Measurements from ENCODE around the gene KRTAP5-1.

DNA sequence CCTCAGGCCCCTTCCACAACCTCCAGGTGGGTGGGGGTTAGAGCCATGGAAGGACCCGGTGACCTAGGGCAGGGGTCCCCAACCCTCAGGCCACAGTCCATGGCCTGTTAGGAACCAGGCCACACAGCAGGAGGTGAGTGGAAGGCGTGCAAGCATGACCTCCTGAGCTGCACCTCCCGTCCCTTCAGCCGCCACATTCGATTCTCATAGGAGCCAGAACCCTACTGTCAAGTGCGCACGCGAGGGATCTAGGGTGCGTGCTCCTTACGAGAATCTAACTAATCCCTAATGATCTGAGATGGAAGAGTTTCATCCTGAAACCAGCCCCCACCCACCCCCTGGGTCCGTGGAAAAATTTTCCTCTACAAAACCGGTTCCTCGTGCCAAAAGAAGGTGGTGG lies 40.5 kb upstream of the KRTAP5-1 start:
- TF ChIP-seq, protein P1, sequence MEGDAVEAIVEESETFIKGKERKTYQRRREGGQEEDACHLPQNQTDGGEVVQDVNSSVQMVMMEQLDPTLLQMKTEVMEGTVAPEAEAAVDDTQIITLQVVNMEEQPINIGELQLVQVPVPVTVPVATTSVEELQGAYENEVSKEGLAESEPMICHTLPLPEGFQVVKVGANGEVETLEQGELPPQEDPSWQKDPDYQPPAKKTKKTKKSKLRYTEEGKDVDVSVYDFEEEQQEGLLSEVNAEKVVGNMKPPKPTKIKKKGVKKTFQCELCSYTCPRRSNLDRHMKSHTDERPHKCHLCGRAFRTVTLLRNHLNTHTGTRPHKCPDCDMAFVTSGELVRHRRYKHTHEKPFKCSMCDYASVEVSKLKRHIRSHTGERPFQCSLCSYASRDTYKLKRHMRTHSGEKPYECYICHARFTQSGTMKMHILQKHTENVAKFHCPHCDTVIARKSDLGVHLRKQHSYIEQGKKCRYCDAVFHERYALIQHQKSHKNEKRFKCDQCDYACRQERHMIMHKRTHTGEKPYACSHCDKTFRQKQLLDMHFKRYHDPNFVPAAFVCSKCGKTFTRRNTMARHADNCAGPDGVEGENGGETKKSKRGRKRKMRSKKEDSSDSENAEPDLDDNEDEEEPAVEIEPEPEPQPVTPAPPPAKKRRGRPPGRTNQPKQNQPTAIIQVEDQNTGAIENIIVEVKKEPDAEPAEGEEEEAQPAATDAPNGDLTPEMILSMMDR (IDR thresholded peaks at IDR 0.05; ENCODE audit: insufficient read depth, low read length, poor library complexity, severe bottlenecking) = no peak
- no peak for TF ChIP-seq EZH2phosphoT487 (conservative IDR thresholded peaks at IDR 0.05; ENCODE audit: low read length)
